SK-N-SH treated with all-trans-retinoic acid at 6 μM for 48 hours (cell line): ENCODE measurements around the gene PBX1.

Experiments
- ISL1 ChIP-seq: fragments of 250-450 bp; sonication (Bioruptor Pico); IDR thresholded peaks from 2 replicates; pipeline ENCODE4 v2.1.2; 2022; ENCODE audit warnings: mild to moderate bottlenecking, moderate library complexity
- PATZ1 ChIP-seq: fragments of 250-450 bp; sonication (Bioruptor Pico); IDR thresholded peaks from 2 replicates; pipeline ENCODE4 v1.8.0; 2020; ENCODE audit warnings: mild to moderate bottlenecking, moderate library complexity, borderline replicate concordance
- POU6F1 ChIP-seq: fragments of 250-450 bp; sonication (Bioruptor Pico); IDR thresholded peaks from 2 replicates; pipeline ENCODE4 v1.8.0; 2021; ENCODE audit warnings: low read depth, mild to moderate bottlenecking, moderate library complexity, borderline replicate concordance
- RARB ChIP-seq: fragments of 250-450 bp; sonication (Bioruptor Pico); IDR thresholded peaks from 2 replicates; pipeline ENCODE4 v1.8.0; 2021; ENCODE audit warnings: mild to moderate bottlenecking, moderate library complexity
- ZC3H10 ChIP-seq: fragments of 250-450 bp; sonication (Bioruptor Pico); IDR thresholded peaks from 2 replicates; pipeline ENCODE4 v1.5.1; 2021; ENCODE audit warnings: mild to moderate bottlenecking, moderate library complexity
- ZFP3 ChIP-seq: fragments of 250-450 bp; sonication (Bioruptor Pico); IDR thresholded peaks from 2 replicates; pipeline ENCODE4 v1.5.0; 2020; ENCODE audit warnings: mild to moderate bottlenecking, moderate library complexity
- ZNF565 ChIP-seq: fragments of 450-650 bp; formaldehyde crosslinking; conservative IDR thresholded peaks from 2 replicates; pipeline ENCODE4 v1.5.0; 2020; ENCODE audit warnings: low read depth, mild to moderate bottlenecking, moderate library complexity

- TF ChIP-seq ISL1 (CRISPR knock-in tag) = no peak
- no peak for TF ChIP-seq POU6F1
- TF ChIP-seq ZC3H10 (CRISPR knock-in tag) = no peak
- TF ChIP-seq PATZ1 (CRISPR knock-in tag) = no peak
- no peak for TF ChIP-seq ZNF565
- TF ChIP-seq RARB = no peak
- no peak for TF ChIP-seq ZFP3 (CRISPR knock-in tag)
Observed at GRCh38 chr1:164561007-164561406, 2.0 kb downstream of the PBX1 start.
